ENCODE results near the gene RNF212. TPM values are rescaled to one million over a fixed set of nuclear protein-coding genes. Genes with fewer than 3 reads are reported as not detected.

RNF212 gene
- total RNA-seq, 2 donors from 2014 or later: 2.3 to 2.5 TPM

DNA sequence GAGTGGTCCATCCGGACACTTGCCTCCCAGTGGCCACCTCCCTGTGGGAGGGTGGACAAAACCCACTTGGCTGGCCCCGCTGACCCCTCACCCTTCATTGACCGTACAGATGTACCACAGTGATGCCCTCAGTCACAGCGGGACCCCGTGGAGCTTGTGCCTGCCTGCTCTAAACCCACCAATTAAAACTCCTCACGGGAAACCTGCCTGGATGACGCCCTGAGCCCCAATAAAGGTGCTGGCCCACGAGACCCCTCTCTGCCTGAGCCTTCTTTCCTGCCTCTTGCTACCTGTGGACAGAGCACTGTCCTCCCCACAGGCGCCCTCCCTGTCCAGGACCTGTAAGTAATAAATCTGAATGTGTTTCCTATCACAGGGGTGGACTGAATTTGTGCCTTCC is 32.9 kb downstream of the RNF212 start:
- TF ChIP-seq, protein P1, sequence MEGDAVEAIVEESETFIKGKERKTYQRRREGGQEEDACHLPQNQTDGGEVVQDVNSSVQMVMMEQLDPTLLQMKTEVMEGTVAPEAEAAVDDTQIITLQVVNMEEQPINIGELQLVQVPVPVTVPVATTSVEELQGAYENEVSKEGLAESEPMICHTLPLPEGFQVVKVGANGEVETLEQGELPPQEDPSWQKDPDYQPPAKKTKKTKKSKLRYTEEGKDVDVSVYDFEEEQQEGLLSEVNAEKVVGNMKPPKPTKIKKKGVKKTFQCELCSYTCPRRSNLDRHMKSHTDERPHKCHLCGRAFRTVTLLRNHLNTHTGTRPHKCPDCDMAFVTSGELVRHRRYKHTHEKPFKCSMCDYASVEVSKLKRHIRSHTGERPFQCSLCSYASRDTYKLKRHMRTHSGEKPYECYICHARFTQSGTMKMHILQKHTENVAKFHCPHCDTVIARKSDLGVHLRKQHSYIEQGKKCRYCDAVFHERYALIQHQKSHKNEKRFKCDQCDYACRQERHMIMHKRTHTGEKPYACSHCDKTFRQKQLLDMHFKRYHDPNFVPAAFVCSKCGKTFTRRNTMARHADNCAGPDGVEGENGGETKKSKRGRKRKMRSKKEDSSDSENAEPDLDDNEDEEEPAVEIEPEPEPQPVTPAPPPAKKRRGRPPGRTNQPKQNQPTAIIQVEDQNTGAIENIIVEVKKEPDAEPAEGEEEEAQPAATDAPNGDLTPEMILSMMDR (IDR thresholded peaks at IDR 0.05): no peak
- H3K9me3 ChIP-seq: no peaks in the 10 kb centered on the region
- no peak for DNase-seq
- H3K4me1 ChIP-seq: no peaks in the 10 kb centered on the region
- intact Hi-C loops (cut with DNase I): no loop called here
- H3K9ac ChIP-seq (ENCODE audit: low read depth in 2 of 2, low read length in 2 of 2): no peak overlapping the region
- H3K36me3 ChIP-seq: no peaks in the 10 kb centered on the region
- no peak overlapping the region for H3K4me3 ChIP-seq
- H3K27me3 ChIP-seq: no peaks in the 10 kb centered on the region
- H3K27ac ChIP-seq: no peak overlapping the region

DNA sequence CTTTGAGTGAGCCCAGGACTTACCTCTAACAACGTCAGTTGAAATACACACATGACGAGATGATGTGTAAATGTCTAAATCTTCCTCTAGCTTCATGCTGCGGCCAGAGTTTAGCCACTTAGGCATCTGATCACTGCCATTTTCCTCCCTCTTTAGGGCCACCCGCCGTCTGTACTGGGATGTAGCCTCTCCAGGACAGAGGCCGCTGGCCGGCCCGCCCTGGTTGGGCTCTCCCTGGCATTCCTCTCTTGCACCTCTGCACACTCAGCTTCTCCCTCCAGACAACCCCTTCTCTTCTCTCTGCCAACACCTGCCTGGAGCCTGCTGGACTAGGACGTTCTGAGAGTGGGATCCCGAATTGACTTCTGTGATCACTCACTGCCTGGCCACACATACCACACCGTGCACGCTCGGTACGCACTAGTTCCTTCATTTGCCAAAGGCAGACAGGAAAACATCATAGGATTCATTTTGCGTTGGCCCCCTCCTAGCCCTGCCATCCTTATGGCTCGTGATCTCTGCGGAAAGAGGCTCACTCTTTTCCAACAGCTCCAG is 33.6 kb downstream of the RNF212 start:
- no peak for DNase-seq
- H3K27me3 ChIP-seq: no peaks in the 10 kb centered on the region
- TF ChIP-seq, protein P1 (IDR thresholded peaks at IDR 0.05): no peak
- H3K4me1 ChIP-seq: no peaks in the 10 kb centered on the region
- intact Hi-C loops (cut with DNase I): no loop called here
- H3K9me3 ChIP-seq: no peaks in the 10 kb centered on the region
- no peak overlapping the region for H3K4me3 ChIP-seq
- no peak overlapping the region for H3K9ac ChIP-seq (ENCODE audit: low read depth in 2 of 2, low read length in 2 of 2)
- H3K27ac ChIP-seq: no peak overlapping the region
- H3K36me3 ChIP-seq: no peaks in the 10 kb centered on the region

DNA sequence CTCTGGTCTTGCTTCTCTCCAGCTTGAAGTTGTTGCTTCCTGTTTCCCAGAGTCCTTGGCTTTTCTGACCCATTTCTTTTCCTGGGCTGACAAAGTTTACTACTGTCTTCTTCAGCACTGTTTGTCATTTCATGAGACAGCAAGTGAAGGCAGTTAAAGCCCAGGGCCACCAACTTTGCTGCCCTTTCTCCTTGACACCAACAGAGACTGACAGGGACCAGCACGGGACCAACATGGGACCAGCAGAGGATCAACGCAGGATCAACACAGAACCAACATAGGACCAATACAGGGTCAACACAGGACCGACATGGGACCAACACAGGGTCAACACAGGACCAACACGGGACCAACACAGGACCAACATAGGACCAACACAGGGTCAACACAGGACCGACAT is 34.9 kb downstream of the RNF212 start:
- intact Hi-C loops (cut with DNase I): no loop called here
- DNase-seq: no peak

DNA sequence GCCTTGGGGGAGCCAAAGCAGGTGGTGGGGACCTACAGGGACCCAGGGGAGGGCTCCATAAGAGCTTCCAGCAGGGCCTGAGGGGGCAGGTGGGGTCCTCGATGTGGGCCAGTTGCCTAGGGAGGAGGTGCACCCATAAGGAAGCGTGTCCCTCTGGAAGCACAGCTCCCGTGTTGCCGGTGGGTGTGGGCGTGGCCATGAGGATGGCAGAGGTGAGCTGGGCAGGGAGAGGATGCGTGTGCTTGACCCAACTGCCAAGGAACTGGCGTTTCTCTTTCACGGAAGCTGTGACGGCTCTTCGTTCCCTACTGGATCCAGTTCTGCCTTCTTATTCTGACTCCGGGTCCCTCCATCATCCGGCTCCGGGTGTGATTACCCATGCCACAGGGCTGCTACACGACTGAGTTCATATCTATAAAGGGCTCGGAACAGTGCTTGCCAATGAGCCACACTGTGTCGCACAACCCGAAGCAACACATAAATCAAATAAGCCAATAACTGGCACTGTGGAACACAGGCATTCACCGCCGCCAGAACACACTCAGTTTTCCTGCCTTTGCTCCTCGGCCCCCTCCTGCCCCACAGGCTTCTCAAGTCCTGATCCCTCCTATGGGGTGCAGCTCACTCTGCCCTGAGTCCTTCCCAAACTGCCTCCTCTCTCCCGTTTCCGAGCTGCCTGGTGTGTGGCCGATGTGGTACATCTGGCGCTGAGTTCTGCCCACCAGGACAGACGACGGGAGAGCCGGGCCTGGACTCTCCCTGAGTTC is 35.5 kb downstream of the RNF212 start:
- intact Hi-C loops (cut with DNase I): no loop called here
- Histone ChIP-seq H3K9me3 (no peaks in the 10 kb centered on the region), H3K27ac (no peak overlapping the region), H3K36me3 (no peaks in the 10 kb centered on the region), H3K27me3 (no peaks in the 10 kb centered on the region), H3K4me1 (no peaks in the 10 kb centered on the region), H3K9ac (ENCODE audit: low read depth in 2 of 2, low read length in 2 of 2) (no peak overlapping the region), H3K4me3 (no peak overlapping the region)
- no peak for DNase-seq
- TF ChIP-seq, protein P1 (IDR thresholded peaks at IDR 0.05): no peak

More for the DNA sequence above, 34.9 kb downstream of the RNF212 start:
- H3K9ac ChIP-seq (ENCODE audit: low read depth in 2 of 2, low read length in 2 of 2): no peak overlapping the region
- TF ChIP-seq, protein P1 (IDR thresholded peaks at IDR 0.05): no peak
- no peak overlapping the region for H3K4me3 ChIP-seq
- no peaks in the 10 kb centered on the region for H3K27me3 ChIP-seq
- no peaks in the 10 kb centered on the region for H3K9me3 ChIP-seq
- H3K36me3 ChIP-seq: no peaks in the 10 kb centered on the region
- H3K27ac ChIP-seq: no peak overlapping the region
- H3K4me1 ChIP-seq: no peaks in the 10 kb centered on the region

DNA sequence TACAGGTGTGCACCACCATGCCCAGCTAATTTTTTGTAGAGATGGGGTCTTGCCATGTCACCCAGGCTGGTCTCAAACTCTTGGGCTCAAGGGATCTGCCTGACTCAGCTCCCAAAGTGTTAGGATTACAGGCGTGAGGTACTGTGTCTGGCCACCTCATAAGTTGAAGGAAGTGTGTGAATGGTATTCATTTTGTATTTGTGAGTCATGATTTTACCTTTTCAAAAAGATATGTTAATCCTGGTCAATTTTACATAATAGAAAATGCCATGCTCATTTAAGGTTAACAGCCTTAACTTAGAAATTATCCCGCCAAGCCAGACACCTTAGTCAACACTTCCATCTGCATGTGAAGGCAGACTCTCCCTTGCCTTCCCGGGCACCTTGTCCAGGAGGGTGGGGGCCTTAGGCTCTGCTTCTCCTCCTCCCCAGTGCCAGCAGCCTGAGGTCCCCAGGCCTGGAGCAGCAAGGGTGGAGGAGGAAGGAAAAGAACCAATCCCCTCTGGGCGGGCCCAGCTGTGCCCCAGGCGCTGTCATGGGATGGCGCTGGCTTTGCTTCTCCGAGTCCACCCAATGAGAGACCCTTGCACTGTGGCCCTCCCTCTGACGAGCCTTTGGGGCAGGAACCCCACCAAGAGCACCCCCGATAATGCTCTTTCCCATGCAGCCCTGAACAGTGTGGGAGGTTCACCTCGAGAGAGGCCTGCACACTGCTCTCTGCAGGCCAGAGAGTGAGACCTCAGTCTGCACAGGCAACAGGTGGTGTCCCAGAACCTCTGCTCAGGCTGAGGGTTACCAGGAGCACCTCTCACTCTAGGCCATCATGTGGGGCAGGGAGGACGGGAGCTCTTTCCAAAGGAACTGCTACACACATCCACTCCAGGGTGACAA is 37.3 kb downstream of the RNF212 start:
- H3K27me3 ChIP-seq: no peaks in the 10 kb centered on the region
- H3K4me3 ChIP-seq: no peak overlapping the region
- no peak overlapping the region for H3K9ac ChIP-seq (ENCODE audit: low read depth in 2 of 2, low read length in 2 of 2)
- no peak overlapping the region for H3K27ac ChIP-seq
- no peak for DNase-seq
- intact Hi-C loops (cut with DNase I): no loop called here
- H3K9me3 ChIP-seq: no peaks in the 10 kb centered on the region
- H3K4me1 ChIP-seq: no peaks in the 10 kb centered on the region
- TF ChIP-seq, protein P1 (IDR thresholded peaks at IDR 0.05): no peak
- H3K36me3 ChIP-seq: no peaks in the 10 kb centered on the region
